Measurements from ENCODE around the gene CHKA.

DNA sequence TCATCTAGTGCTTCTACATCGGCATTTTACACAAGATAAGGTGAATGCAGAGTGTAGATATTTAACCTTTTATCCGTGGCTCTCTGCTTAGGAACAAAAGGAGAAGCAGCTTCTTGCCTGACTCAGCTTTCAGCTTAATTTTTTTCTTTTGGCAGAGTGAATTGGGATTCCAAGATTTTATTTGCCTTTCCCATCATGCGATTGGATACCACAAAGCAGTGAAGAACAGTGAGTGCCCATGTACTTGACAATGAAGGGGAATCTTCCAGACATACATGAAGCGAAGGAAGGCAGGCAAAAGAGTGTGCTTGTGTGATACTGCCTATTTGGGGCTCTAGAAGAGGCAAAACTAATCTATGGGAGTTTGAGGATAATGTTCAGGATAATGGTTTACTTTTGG lies 17.0 kb upstream of the CHKA start:
- TF ChIP-seq POLR2A (IDR thresholded peaks at IDR 0.05), result no peak
- TF ChIP-seq, protein P1, sequence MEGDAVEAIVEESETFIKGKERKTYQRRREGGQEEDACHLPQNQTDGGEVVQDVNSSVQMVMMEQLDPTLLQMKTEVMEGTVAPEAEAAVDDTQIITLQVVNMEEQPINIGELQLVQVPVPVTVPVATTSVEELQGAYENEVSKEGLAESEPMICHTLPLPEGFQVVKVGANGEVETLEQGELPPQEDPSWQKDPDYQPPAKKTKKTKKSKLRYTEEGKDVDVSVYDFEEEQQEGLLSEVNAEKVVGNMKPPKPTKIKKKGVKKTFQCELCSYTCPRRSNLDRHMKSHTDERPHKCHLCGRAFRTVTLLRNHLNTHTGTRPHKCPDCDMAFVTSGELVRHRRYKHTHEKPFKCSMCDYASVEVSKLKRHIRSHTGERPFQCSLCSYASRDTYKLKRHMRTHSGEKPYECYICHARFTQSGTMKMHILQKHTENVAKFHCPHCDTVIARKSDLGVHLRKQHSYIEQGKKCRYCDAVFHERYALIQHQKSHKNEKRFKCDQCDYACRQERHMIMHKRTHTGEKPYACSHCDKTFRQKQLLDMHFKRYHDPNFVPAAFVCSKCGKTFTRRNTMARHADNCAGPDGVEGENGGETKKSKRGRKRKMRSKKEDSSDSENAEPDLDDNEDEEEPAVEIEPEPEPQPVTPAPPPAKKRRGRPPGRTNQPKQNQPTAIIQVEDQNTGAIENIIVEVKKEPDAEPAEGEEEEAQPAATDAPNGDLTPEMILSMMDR (IDR thresholded peaks at IDR 0.05), result no peak
